HG03439 (cell line): ENCODE measurements around the gene H2AZ1.
"Not testable (repeated sequence)": the region's sequence is repeated elsewhere in the genome, so short reads cannot be mapped to it uniquely, and the experiment has no call there.

Experiments used
- ATAC-seq: cut with Tn5 transposase; IDR thresholded peaks from one replicate; pipeline ENCODE4 v1.9.1; 2021; ENCODE audit warnings: mild to moderate bottlenecking, moderate library complexity; ENCODE audit not compliant: unreplicated experiment

The H2AZ1 gene

GRCh38 chr4:99949999-99950912 lies at the start of gene H2AZ1:
Gene H2AZ1, minus strand, starts transcription at chr4:99950275. Its CDS starts 105 bp downstream, at chr4:99950170.
- ATAC-seq, result peak; percentile 58

GRCh38 chr4:99998062-99998867 lies 48.2 kb upstream of the H2AZ1 start:
- no peak for ATAC-seq

GRCh38 chr4:99991741-99992140 lies 41.7 kb upstream of the H2AZ1 start:
- no peak for ATAC-seq

GRCh38 chr4:99987681-99988080 lies 37.6 kb upstream of the H2AZ1 start:
- no peak for ATAC-seq

- ATAC-seq, result no peak
Measured at GRCh38 chr4:99986792-99987191, 36.7 kb upstream of the H2AZ1 start.

GRCh38 chr4:99983289-99983943 lies 33.3 kb upstream of the H2AZ1 start:
- ATAC-seq, result no peak

- no peak for ATAC-seq
Measured at GRCh38 chr4:99979872-99980271, 29.8 kb upstream of the H2AZ1 start.

- no peak for ATAC-seq
Measured at GRCh38 chr4:99971453-99972111, 21.5 kb upstream of the H2AZ1 start.

GRCh38 chr4:99968330-99968729 lies 18.3 kb upstream of the H2AZ1 start:
- ATAC-seq, result no peak

GRCh38 chr4:99966692-99967091 lies 16.6 kb upstream of the H2AZ1 start:
- ATAC-seq, result no peak

GRCh38 chr4:99965674-99966350 lies 15.7 kb upstream of the H2AZ1 start:
- no peak for ATAC-seq

- no peak for ATAC-seq
Measured at GRCh38 chr4:99965173-99965572, 15.1 kb upstream of the H2AZ1 start.

GRCh38 chr4:99961711-99962110 lies 11.6 kb upstream of the H2AZ1 start:
- no peak for ATAC-seq

GRCh38 chr4:99960648-99961047 lies 10.6 kb upstream of the H2AZ1 start:
- ATAC-seq, result no peak

GRCh38 chr4:99958207-99958606 lies 8.1 kb upstream of the H2AZ1 start:
- ATAC-seq, result not testable (repeated sequence)

GRCh38 chr4:99950913-99951254 lies 809 bp upstream of the H2AZ1 start:
- ATAC-seq, result no peak

- peak; percentile 32 for ATAC-seq
Measured at GRCh38 chr4:99949034-99949998, 759 bp downstream of the H2AZ1 start.

GRCh38 chr4:99947608-99948007 lies 2.5 kb downstream of the H2AZ1 start:
- no peak for ATAC-seq

- no peak for ATAC-seq
Measured at GRCh38 chr4:99947190-99947578, 2.9 kb downstream of the H2AZ1 start.
